Prostate gland (tissue), 2 donors: Measurements from ENCODE around the gene PAPOLA.

Experiments
- CTCF ChIP-seq, 4 experiments: fragments of 200-600 bp in 2 of 4; fragments of 450-650 bp in 2 of 4; sonication (generic) in 2 of 4; IDR thresholded peaks; 1 replicate in 3 of 4; 2 replicates in 1 of 4; pipeline ENCODE4 v1.5.1; 2016 to 2019; ENCODE audit warnings: antibody characterized with exemption in 4 of 4, mild to moderate bottlenecking in 2 of 4, moderate library complexity in 2 of 4
- POLR2AphosphoS5 ChIP-seq: sonication (generic); formaldehyde crosslinking; IDR thresholded peaks from one replicate; pipeline ENCODE4 v1.6.1; 2017; ENCODE audit warnings: antibody characterized with exemption

- TF ChIP-seq POLR2AphosphoS5 (no peak), CTCF (IDR thresholded peaks at IDR 0.05) (no peak)
These were observed 17.8 kb upstream of the PAPOLA start for GRCh38 chr14:96484399-96484798.
